PC-9 (cell line): Measurements from ENCODE around the gene FBXO48.

Experiments
- CTCF ChIP-seq: fragments of 200-600 bp; sonication (generic); conservative IDR thresholded peaks from 2 replicates; pipeline ENCODE4 v1.6.1; 2017; ENCODE audit warnings: mixed run types, antibody characterized with exemption, mild to moderate bottlenecking, moderate library complexity
- EZH2 ChIP-seq: fragments of 200-600 bp; sonication (generic); IDR thresholded peaks from 2 replicates; pipeline ENCODE4 v1.8.0; 2017; ENCODE audit warnings: antibody characterized with exemption, low read depth

- TF ChIP-seq CTCF (no peak), EZH2 (no peak)
Measured at GRCh38 chr2:68417926-68418325, 49.2 kb downstream of the FBXO48 start.
